ENCODE data around the gene STAT5B. TPM values are rescaled to one million over a fixed set of nuclear protein-coding genes. Genes with fewer than 3 reads are reported as not detected.

Gene STAT5B
- total and polyA plus RNA-seq, 2 of the 13 experiments (the other 11 are each of a cell fraction or from before 2014, with no cell fraction given): 21.0 to 42.8 TPM

GRCh38 chr17:42227849-42228700 lies 48.1 kb downstream of the STAT5B start:
- Histone ChIP-seq H3K9ac (ENCODE audit: insufficient read depth, low read depth, low read length) (no peak overlapping the region), H3K9me3 (ENCODE audit: low read length) (no peaks in the 10 kb centered on the region), H4K20me1 (ENCODE audit: insufficient read depth, low read length) (no peaks in the 10 kb centered on the region), H3K4me3 (replicated peaks in 1 of 3; ENCODE audit: insufficient read depth in 1 of 3, low read depth in 2 of 3, low read length in 3 of 3) (no peak overlapping the region), H3K4me2 (ENCODE audit: low read depth, low read length) (no peak overlapping the region), H3K27ac (ENCODE audit: extremely low read length, insufficient read depth, low read length) (no peak overlapping the region), H3K36me3 (replicated peaks in 1 of 2; ENCODE audit: control insufficient read depth in 1 of 2, insufficient read depth in 2 of 2, low read length in 2 of 2) (peaks cover 6 to 10% of the 10 kb centered on the region in 2 experiments; a peak in 4 of 5 replicates), H3K4me1 (ENCODE audit: insufficient read depth, low read length) (no peaks in the 10 kb centered on the region), H3K79me2 (ENCODE audit: insufficient read depth, low read length) (no peaks in the 10 kb centered on the region), H3K27me3 (ENCODE audit: control insufficient read depth in 1 of 2, insufficient read depth in 2 of 2, low read length in 2 of 2) (no peaks in the 10 kb centered on the region), H2AFZ (ENCODE audit: low read length) (no peak overlapping the region)
- 96% methylated on average over 11 of the region's 11 CpGs for WGBS (ENCODE audit: low lambda C conversion rate)
- CTCF ChIA-PET (ENCODE audit: low intra/inter-chr PET ratio, low total read pairs): no interaction called here
- ATAC-seq (no peak), DNase-seq (ENCODE audit: low spot score) (no peak), FAIRE-seq (no peak)
- POLR2A ChIA-PET: no interaction called here
- intact Hi-C loops (cut with micrococcal nuclease; ENCODE audit: unreplicated experiment) (loop anchor here (10.0 kb wide), 1 partner anchor 57 kb away; the partner anchor contains the start of gene STAT5A), in situ Hi-C loops (cut with HindIII; ENCODE audit: extremely low pct_ligation_motif_present, low pct_unique_long_range_greater_than_20kb) (no loop called here)
- BruUV-seq (replicated peaks): no TSS peak
- TF ChIP-seq ZNF33A (CRISPR knock-in tag; IDR thresholded peaks at IDR 0.05; ENCODE audit: borderline replicate concordance) (no peak), ZNF879 (CRISPR knock-in tag; IDR thresholded peaks at IDR 0.05) (no peak), IRX3 (CRISPR knock-in tag; IDR thresholded peaks at IDR 0.05; ENCODE audit: borderline replicate concordance, low read depth) (no peak), ARID3A (IDR thresholded peaks at IDR 0.05; ENCODE audit: low read depth, low read length) (no peak), ZNF12 (CRISPR knock-in tag; IDR thresholded peaks at IDR 0.05) (no peak), TARDBP (CRISPR knock-in tag; IDR thresholded peaks at IDR 0.05) (no peak), ZNF777 (CRISPR knock-in tag; IDR thresholded peaks at IDR 0.05) (no peak), FOSL2 (CRISPR knock-in tag; IDR thresholded peaks at IDR 0.05) (no peak), ZNF784 (CRISPR knock-in tag; IDR thresholded peaks at IDR 0.05; ENCODE audit: borderline replicate concordance) (no peak), ZNF251 (CRISPR knock-in tag; IDR thresholded peaks at IDR 0.05) (no peak), KAT8 (CRISPR knock-in tag; IDR thresholded peaks at IDR 0.05) (no peak), AKNA (CRISPR knock-in tag; IDR thresholded peaks at IDR 0.05; ENCODE audit: borderline replicate concordance) (no peak), TRIM24 (CRISPR knock-in tag; IDR thresholded peaks at IDR 0.05) (no peak), ZNF510 (CRISPR knock-in tag; IDR thresholded peaks at IDR 0.05; ENCODE audit: low read depth) (no peak), ZNF570 (CRISPR knock-in tag; IDR thresholded peaks at IDR 0.05; ENCODE audit: borderline replicate concordance) (no peak), ZNF557 (CRISPR knock-in tag; IDR thresholded peaks at IDR 0.05) (no peak), HNF4G (IDR thresholded peaks at IDR 0.05; ENCODE audit: borderline replicate concordance, low read depth, low read length) (no peak), HNF4G (CRISPR knock-in tag; IDR thresholded peaks at IDR 0.05; ENCODE audit: borderline replicate concordance, low read depth) (no peak)
